ENCODE measurements around the gene SH3PXD2A. TPM values are rescaled to one million over a fixed set of nuclear protein-coding genes. Genes with fewer than 3 reads are reported as not detected.

The SH3PXD2A gene
- total and polyA plus RNA-seq, 9 of the 15 experiments (the other 6 are each of a cell fraction or from before 2014, with no cell fraction given), result 0.41 to 9.3 (median 2.5) TPM

GRCh38 chr10:103622935-103623574 is 232.3 kb downstream of the SH3PXD2A start (continued):
- TF ChIP-seq ATF6 (CRISPR knock-in tag; IDR thresholded peaks at IDR 0.05) (no peak), CREB1 (IDR thresholded peaks at IDR 0.05) (no peak), CREB1 (CRISPR knock-in tag; IDR thresholded peaks at IDR 0.05) (no peak), PRPF4 (IDR thresholded peaks at IDR 0.05; ENCODE audit: insufficient read depth, low read depth, low read length, poor library complexity, severe bottlenecking) (no peak), ZNF780A (CRISPR knock-in tag; IDR thresholded peaks at IDR 0.05) (no peak), RB1 (IDR thresholded peaks at IDR 0.05; ENCODE audit: low read depth) (no peak)

GRCh38 chr10:103622286-103622685 is 233.1 kb downstream of the SH3PXD2A start:
- Histone ChIP-seq H3K9me1 (ENCODE audit: control insufficient read depth, insufficient read depth, low read length) (peaks cover 4% of the 10 kb centered on the region), H3K27ac (ENCODE audit: extremely low read depth, low read depth, low read length) (no peak overlapping the region), H3K79me2 (ENCODE audit: control insufficient read depth, insufficient read depth, low read length) (peaks cover 5% of the 10 kb centered on the region; the same call in 2 of the 3 replicates), H3K27me3 (ENCODE audit: control insufficient read depth in 2 of 2, insufficient read depth in 2 of 2, low read length in 2 of 2) (no peaks in the 10 kb centered on the region), H3K9ac (ENCODE audit: insufficient read depth in 1 of 2, low read depth in 2 of 2, low read length in 2 of 2) (peak overlapping the region in 1 of 2 experiments; percentile 17; a peak in 1 of 4 replicates), H3K4me2 (ENCODE audit: insufficient read depth, low read length) (no peak overlapping the region), H2AFZ (ENCODE audit: low read depth, low read length) (no peak overlapping the region), H4K20me1 (replicated peaks; ENCODE audit: control insufficient read depth, insufficient read depth, low read length) (no peaks in the 10 kb centered on the region), H3K36me3 (ENCODE audit: control insufficient read depth, insufficient read depth, low read length) (peaks cover 34% of the 10 kb centered on the region; the same call in 2 of the 3 replicates), H3K4me1 (replicated peaks in 1 of 2; ENCODE audit: control insufficient read depth in 2 of 2, insufficient read depth in 2 of 2, low read length in 2 of 2) (peaks cover 35 to 54% of the 10 kb centered on the region in 2 experiments), H3K4me3 (no peak overlapping the region), H3K9me3 (replicated peaks; ENCODE audit: control insufficient read depth, insufficient read depth, low read depth, low read length) (no peaks in the 10 kb centered on the region)
- 96% methylated on average over 9 of the region's 18 CpGs for WGBS (ENCODE audit: insufficient coverage, low coverage, missing lambda C conversion rate)
- no peak for DNase-seq (ENCODE audit: extremely low read depth in 1 of 4, low spot score in 3 of 4)
- ChIA-PET POLR2A (no interaction called here), CTCF (ENCODE audit: low intra/inter-chr PET ratio) (no interaction called here)
- BruUV-seq (replicated peaks), result no TSS peak
- intact Hi-C loops (cut with micrococcal nuclease), result no loop called here
- in situ Hi-C loops (cut with MboI), result no loop called here
- no peak for FAIRE-seq
- TF ChIP-seq ELF1 (tag; IDR thresholded peaks at IDR 0.05) (no peak), RBBP5 (IDR thresholded peaks at IDR 0.05; ENCODE audit: borderline replicate concordance, insufficient read depth, low read length, poor library complexity, severe bottlenecking) (no peak), ZC3H11A (IDR thresholded peaks at IDR 0.05; ENCODE audit: low read depth, low read length) (no peak), ZBTB33 (CRISPR knock-in tag; IDR thresholded peaks at IDR 0.05) (peak; percentile 62), ZNF121 (CRISPR knock-in tag; conservative IDR thresholded peaks at IDR 0.05) (no peak), ATF7 (IDR thresholded peaks at IDR 0.05) (no peak), SFPQ (IDR thresholded peaks at IDR 0.05; ENCODE audit: low read depth, low read length) (no peak)
- ATAC-seq, result no peak

All from K562 (cell line).